Neural cell (in vitro differentiated cells): ENCODE results near the gene TCOF1.

Experiments
- CTCF ChIP-seq: fragments of 450-650 bp; IDR thresholded peaks from 2 replicates; pipeline ENCODE4 v1.5.1; 2014; ENCODE audit warnings: antibody characterized with exemption, mild to moderate bottlenecking, moderate library complexity; ENCODE audit not compliant: poor library complexity, severe bottlenecking
- EZH2 ChIP-seq: fragments of 200-600, 300-800 bp; shearing (Covaris generic), sonication (generic); IDR thresholded peaks from 2 replicates; pipeline ENCODE4 v1.6.1; 2014; ENCODE audit warnings: antibody characterized with exemption, low read length, borderline replicate concordance, mild to moderate bottlenecking; ENCODE audit not compliant: insufficient read depth, poor library complexity, severe bottlenecking
- POLR2AphosphoS5 ChIP-seq: IDR thresholded peaks from 2 replicates; pipeline ENCODE4 v1.6.1; 2012
- RAD21 ChIP-seq: fragments of 450-650 bp; conservative IDR thresholded peaks from 2 replicates; pipeline ENCODE4 v1.6.1; 2014; ENCODE audit warnings: antibody characterized with exemption, mild to moderate bottlenecking, moderate library complexity
- TAF1 ChIP-seq: IDR thresholded peaks from 2 replicates; pipeline ENCODE4 v1.6.1; 2012; ENCODE audit warnings: low read depth

- no peak for TF ChIP-seq CTCF
- TF ChIP-seq EZH2 = no peak
- no peak for TF ChIP-seq RAD21
- TF ChIP-seq POLR2AphosphoS5 = no peak
- TF ChIP-seq TAF1 = no peak
These were observed 28.5 kb upstream of the TCOF1 start for GRCh38 chr5:150329038-150329437.
